ENCODE results near the gene OR52D1. TPM values are rescaled to one million over a fixed set of nuclear protein-coding genes. Genes with fewer than 3 reads are reported as not detected.

The OR52D1 gene
- total RNA-seq, 3 donors from 2014 or later, result not detected

GRCh38 chr11:5536482-5536881 lies 48.0 kb downstream of the OR52D1 start:
- Histone ChIP-seq H3K9me3 (no peaks in the 10 kb centered on the region), H3K27ac (no peak overlapping the region), H3K36me3 (no peaks in the 10 kb centered on the region), H3K4me1 (no peaks in the 10 kb centered on the region), H3K4me3 (no peak overlapping the region), H3K27me3 (no peaks in the 10 kb centered on the region)
- DNase-seq (ENCODE audit: low spot score in 2 of 2), result no peak
- TF ChIP-seq POLR2AphosphoS5 (IDR thresholded peaks at IDR 0.05), result no peak
- TF ChIP-seq CTCF (IDR thresholded peaks at IDR 0.05), result no peak
- no peak for TF ChIP-seq POLR2A (IDR thresholded peaks at IDR 0.05)
- intact Hi-C loops (cut with DNase I; ENCODE audit: low total_unique reads), result no loop called here

Other genes with a start within 250 kb of the OR52D1 start
- gene HBG1, start 238.8 kb upstream of the OR52D1 start, total RNA-seq, result not detected
- not detected for gene HBG2, start 233.9 kb upstream of the OR52D1 start, total RNA-seq
- not detected for gene HBE1, start 218.7 kb upstream of the OR52D1 start, total RNA-seq
- gene OR51B4, start 186.7 kb upstream of the OR52D1 start, total RNA-seq, result under 1 TPM in 1 of 3 donors, not detected in 2; 0.48 TPM
- 1 to 10 TPM in 1 of 3 donors, not detected in 2; 1.6 TPM for gene OR51B2, start 164.4 kb upstream of the OR52D1 start, total RNA-seq
- 1 to 10 TPM in 2 of 3 donors, under 1 TPM in 1; 0.32 to 2.3 (median 1.0) TPM for gene OR51B5, start 145.2 kb upstream of the OR52D1 start, total RNA-seq
- not detected for gene OR51B6, start 137.2 kb upstream of the OR52D1 start, total RNA-seq
- gene OR51M1, start 104.9 kb upstream of the OR52D1 start, total RNA-seq, result not detected
- not detected for gene OR51Q1, start 66.6 kb upstream of the OR52D1 start, total RNA-seq
- gene OR51I1, start 47.2 kb upstream of the OR52D1 start, total RNA-seq, result under 1 TPM in 1 of 3 donors, not detected in 2; 0.44 TPM
- not detected for gene OR51I2, start 39.4 kb upstream of the OR52D1 start, total RNA-seq
- under 1 TPM; 0.32 to 0.88 (median 0.66) TPM for gene UBQLN3, start 21.3 kb downstream of the OR52D1 start, total RNA-seq
- 1 to 10 TPM; 1.1 to 2.3 (median 1.3) TPM for gene UBQLNL, start 28.0 kb downstream of the OR52D1 start, total RNA-seq
- 1 to 10 TPM in 2 of 3 donors, under 1 TPM in 1; 0.96 to 2.0 (median 1.8) TPM for gene OR52H1, start 59.9 kb downstream of the OR52D1 start, total RNA-seq
- gene OR52B6, start 92.2 kb downstream of the OR52D1 start, total RNA-seq, result not detected
- 1 to 10 TPM; 2.2 to 6.1 (median 2.6) TPM for gene TRIM6, start 108.0 kb downstream of the OR52D1 start, total RNA-seq
- gene TRIM34, start 136.3 kb downstream of the OR52D1 start, total RNA-seq, result 10 to 100 TPM in 2 of 3 donors, 1 to 10 TPM in 1; 5.9 to 12.1 (median 10.9) TPM
- 10 to 100 TPM; 17.1 to 34.4 (median 28.5) TPM for gene TRIM5, start 196.4 kb downstream of the OR52D1 start, total RNA-seq
- gene TRIM22, start 201.1 kb downstream of the OR52D1 start, total RNA-seq, result 10 to 100 TPM; 59.7 to 90.3 (median 62.3) TPM
- under 1 TPM in 1 of 3 donors, not detected in 2; 0.44 TPM for gene OR56B1, start 247.8 kb downstream of the OR52D1 start, total RNA-seq